Measurements from ENCODE around the gene MED15. TPM values are rescaled to one million over a fixed set of nuclear protein-coding genes. Genes with fewer than 3 reads are reported as not detected.
"Not testable (repeated sequence)": the region's sequence is repeated elsewhere in the genome, so short reads cannot be mapped to it uniquely, and the experiment has no call there.

The MED15 gene
- total RNA-seq, 1 experiment from 2014 or later = 9.1 TPM

GRCh38 chr22:20582520-20583361 lies 75.3 kb downstream of the MED15 start:
- DNase-seq (ENCODE audit: low spot score) = no peak

GRCh38 chr22:20583471-20583922 lies 76.1 kb downstream of the MED15 start:
- no peak for DNase-seq (ENCODE audit: low spot score)

- DNase-seq (ENCODE audit: low spot score) = no peak
Measured at GRCh38 chr22:20584029-20584871, 76.8 kb downstream of the MED15 start.

GRCh38 chr22:20584872-20585638 lies 77.6 kb downstream of the MED15 start:
- no peak for DNase-seq (ENCODE audit: low spot score)

GRCh38 chr22:20585639-20586402 lies 78.4 kb downstream of the MED15 start:
- DNase-seq (ENCODE audit: low spot score) = no peak

- no peak for DNase-seq (ENCODE audit: low spot score)
Measured at GRCh38 chr22:20586403-20586745, 79.0 kb downstream of the MED15 start.

- DNase-seq (ENCODE audit: low spot score) = no peak
Measured at GRCh38 chr22:20587206-20587958, 80.0 kb downstream of the MED15 start.

- no peak for DNase-seq (ENCODE audit: low spot score)
Measured at GRCh38 chr22:20588092-20588842, 80.9 kb downstream of the MED15 start.

GRCh38 chr22:20588843-20589581 lies 81.6 kb downstream of the MED15 start:
- no peak for DNase-seq (ENCODE audit: low spot score)

GRCh38 chr22:20589614-20590476 lies 82.4 kb downstream of the MED15 start:
- no peak for DNase-seq (ENCODE audit: low spot score)

- no peak for DNase-seq (ENCODE audit: low spot score)
Measured at GRCh38 chr22:20590477-20591294, 83.3 kb downstream of the MED15 start.

- no peak for DNase-seq (ENCODE audit: low spot score)
Measured at GRCh38 chr22:20591295-20591645, 83.9 kb downstream of the MED15 start.

GRCh38 chr22:20591660-20592310 lies 84.4 kb downstream of the MED15 start:
- peak; percentile 78 for DNase-seq (ENCODE audit: low spot score)

GRCh38 chr22:20594038-20594437 lies 86.6 kb downstream of the MED15 start:
- not testable (repeated sequence) for DNase-seq (ENCODE audit: low spot score)

- DNase-seq (ENCODE audit: low spot score) = not testable (repeated sequence)
Measured at GRCh38 chr22:20594486-20594885, 87.1 kb downstream of the MED15 start.

- no peak for DNase-seq (ENCODE audit: low spot score)
Measured at GRCh38 chr22:20595461-20595860, 88.1 kb downstream of the MED15 start.

GRCh38 chr22:20599117-20599516 lies 91.7 kb downstream of the MED15 start:
- no peak for DNase-seq (ENCODE audit: low spot score)

All from H4 (cell line).